Activated CD8-positive, alpha-beta memory T cell treated with anti-CD3 and anti-CD28 coated beads for 4 hours (primary cell): ENCODE results near the gene OR11L1.
A peak's percentile ranks its signal among the peaks of the same experiment; 100 is the strongest.

Source experiments
- DNase-seq, 2 donors: peaks; one replicate each; pipeline ENCODE4 v3.0.0-alpha.2; 2020; ENCODE audit warnings: low read depth in 2 of 2

OR11L1 gene

GRCh38 chr1:247841796-247842195 is at the start of gene OR11L1:
TSS of gene OR11L1 (minus strand) at chr1:247841896. CDS start at chr1:247841896, 0 bp downstream.
- DNase-seq, result no peak

DNA sequence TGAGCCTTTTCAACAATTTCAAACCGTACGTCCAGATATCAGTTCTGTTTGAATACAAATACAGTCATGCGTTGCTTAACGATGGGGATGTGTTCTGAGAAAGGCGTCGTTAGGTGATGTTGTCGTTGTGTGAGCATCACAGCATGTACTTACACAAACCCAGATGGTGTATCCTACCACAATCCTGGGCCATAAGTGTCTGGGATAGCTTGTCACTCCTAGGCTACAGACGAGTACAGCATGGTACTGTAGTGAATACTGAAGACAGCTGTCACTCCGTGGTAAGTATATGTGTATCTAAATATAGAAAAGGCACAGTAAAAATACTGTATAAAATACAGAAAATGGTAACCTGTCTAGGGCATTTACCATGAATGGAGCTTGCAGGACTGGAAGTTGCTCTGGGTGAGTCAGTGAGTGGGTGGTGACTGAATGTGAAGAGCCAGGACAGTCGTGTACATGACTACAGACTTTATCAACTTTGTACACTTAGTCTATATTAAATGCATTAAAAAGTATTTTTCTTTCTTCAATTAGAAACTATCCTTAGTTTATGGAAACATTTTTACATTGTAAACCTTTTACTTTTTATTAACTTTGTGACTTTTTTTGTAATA is 43.2 kb upstream of the OR11L1 start:
- no peak for DNase-seq

GRCh38 chr1:247883346-247883745 is 41.6 kb upstream of the OR11L1 start:
- no peak for DNase-seq

- no peak for DNase-seq
Observed at GRCh38 chr1:247865416-247865815, 23.7 kb upstream of the OR11L1 start.

DNA sequence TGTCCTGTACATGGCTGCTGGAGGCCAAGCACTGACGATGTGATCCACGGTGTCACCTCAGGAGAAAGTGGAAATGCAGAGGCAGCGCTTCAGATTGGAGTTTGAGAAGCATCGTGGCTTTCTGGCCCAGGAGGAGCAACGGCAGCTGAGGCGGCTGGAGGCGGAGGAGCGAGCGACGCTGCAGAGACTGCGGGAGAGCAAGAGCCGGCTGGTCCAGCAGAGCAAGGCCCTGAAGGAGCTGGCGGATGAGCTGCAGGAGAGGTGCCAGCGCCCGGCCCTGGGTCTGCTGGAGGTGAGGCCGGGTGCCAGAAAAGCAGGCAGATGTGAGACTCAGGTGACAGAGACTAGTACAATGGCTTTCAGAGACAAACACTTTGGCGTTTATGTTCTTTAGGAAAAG is 22.9 kb upstream of the OR11L1 start:
- DNase-seq, result no peak

DNA sequence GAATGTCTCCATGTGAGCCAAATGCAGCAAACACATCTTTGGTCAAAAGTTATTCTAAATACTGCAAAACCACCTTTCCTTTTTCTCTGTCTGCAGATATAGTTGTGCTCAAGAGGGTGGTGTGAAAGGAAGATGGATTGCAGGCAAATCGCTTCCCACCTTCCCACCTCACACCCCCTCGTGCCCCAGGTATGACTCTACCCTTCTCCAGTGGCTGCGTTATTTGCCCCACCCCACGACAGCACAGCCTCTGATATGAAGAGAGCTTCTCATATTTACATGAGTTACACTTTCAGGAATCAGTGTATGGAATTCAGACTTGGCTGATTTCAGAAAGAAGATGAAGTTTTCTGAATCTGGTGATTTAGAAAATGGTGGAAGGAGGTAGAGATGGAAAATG is 21.1 kb upstream of the OR11L1 start:
- DNase-seq, result no peak

- no peak for DNase-seq
Observed at GRCh38 chr1:247857985-247858619, 16.4 kb upstream of the OR11L1 start.

DNA sequence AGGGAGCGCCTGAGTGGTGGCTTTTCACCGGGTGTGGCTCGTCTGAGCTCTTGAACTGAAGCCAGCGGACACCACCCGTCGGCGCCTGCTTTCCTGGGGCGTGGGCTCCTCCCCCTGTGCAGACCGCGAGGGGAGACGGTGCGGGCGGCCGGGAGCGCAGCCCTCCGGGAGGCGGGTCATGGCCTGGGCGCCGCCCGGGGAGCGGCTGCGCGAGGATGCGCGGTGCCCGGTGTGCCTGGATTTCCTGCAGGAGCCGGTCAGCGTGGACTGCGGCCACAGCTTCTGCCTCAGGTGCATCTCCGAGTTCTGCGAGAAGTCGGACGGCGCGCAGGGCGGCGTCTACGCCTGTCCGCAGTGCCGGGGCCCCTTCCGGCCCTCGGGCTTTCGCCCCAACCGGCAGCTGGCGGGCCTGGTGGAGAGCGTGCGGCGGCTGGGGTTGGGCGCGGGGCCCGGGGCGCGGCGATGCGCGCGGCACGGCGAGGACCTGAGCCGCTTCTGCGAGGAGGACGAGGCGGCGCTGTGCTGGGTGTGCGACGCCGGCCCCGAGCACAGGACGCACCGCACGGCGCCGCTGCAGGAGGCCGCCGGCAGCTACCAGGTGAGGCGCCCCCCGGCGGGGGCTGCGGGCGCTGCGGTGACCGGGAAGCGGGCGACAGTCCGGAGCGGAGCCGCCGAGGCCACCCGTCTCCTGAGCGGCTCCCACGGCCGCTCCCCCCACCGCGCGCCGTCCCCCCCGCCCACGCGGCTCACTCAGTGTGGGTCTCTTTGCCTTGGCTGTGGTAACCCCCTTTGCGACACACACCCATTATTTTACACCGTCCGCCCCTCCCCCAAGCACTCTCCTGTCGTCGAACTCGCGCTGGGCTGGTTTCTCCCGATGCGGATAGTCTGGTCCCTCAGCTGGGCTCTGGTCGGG is 15.6 kb upstream of the OR11L1 start, which contains the start of gene TRIM58:
Gene TRIM58, plus strand, starts transcription at position 119 of the 916 bp plus-strand sequence. Its CDS starts 60 bp downstream, at position 179.
- peak in 1 of 2 donors; percentile 0 for DNase-seq

DNA sequence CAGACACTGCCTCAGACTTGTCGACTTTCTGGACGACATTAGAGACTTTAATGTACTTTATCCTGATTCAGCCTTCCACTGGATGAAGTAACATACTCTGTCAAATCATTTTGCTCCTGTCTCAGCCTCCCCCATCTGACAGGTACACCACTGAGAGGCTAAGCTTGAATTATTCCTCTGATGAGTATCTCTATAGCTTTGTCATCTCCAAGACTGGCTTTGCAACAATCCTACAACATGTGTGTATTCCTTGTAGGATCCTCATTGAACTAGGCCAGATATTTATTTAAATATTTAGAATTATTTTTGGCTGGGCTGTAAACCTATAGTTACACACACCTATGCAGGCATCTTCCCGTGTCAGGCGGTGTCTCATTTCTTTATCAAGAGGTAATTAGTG is 14.2 kb upstream of the OR11L1 start:
- no peak for DNase-seq

GRCh38 chr1:247854899-247855545 is 13.3 kb upstream of the OR11L1 start:
- DNase-seq, result no peak

- no peak for DNase-seq
Observed at GRCh38 chr1:247849616-247850015, 7.9 kb upstream of the OR11L1 start.

- no peak for DNase-seq
Observed at GRCh38 chr1:247848346-247848745, 6.7 kb upstream of the OR11L1 start.

DNA sequence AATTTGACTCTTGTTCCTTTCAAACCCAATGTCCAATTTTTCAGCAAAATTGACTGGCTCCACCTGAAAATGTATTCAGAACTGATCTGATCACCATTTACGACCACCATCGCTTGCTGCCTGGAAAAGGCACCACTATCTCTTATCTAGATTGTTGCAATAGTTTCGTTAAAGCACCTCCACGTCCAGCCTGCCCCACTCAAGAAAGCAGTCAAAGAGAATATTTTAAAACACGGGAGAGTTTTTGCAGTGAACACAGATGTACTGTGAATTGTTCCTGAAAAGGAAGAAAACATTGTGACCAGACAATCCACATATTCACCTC is 4.0 kb upstream of the OR11L1 start:
- no peak for DNase-seq

GRCh38 chr1:247845011-247845692 is 3.5 kb upstream of the OR11L1 start:
- DNase-seq, result no peak

DNA sequence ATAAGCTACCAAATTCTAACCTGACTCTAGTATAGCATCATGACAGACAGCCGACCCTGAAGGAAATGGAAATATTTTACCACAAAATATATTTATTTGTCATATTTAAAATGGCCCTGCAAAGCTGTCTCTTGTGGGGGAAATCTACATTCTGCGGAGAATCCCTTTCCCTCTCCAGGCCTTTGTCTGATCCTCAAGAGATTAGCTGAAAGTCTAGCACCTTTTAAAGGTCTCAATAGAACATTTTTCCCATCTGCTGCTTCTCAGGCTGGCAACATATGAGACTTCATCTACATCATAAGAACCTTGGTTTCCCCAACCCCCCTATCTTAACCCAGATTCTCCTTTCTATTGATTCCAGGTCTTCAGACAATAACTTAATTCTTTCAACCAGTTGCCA is 1.7 kb upstream of the OR11L1 start:
- DNase-seq, result no peak

GRCh38 chr1:247840818-247841217 is 878 bp downstream of the OR11L1 start:
- DNase-seq, result no peak

DNA sequence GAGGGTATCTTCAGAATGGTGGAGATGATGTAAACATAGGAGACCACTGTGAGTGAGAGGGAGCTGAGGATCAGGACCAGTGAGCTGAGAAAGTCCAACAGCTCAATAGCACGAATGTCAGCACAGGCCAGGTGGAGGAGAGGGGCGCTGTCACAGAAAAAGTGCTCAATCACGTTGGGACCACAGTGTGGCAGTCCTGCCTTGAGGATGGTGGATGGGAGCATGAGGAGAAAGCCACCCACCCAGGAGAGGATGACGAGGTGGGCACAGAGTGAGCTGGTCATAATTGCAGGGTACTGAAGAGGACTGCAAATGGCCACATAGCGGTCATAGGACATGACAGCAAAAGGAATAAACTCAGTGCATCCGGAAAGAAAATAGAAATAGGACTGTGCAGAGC is 8.1 kb downstream of the OR11L1 start:
- no peak for DNase-seq

DNA sequence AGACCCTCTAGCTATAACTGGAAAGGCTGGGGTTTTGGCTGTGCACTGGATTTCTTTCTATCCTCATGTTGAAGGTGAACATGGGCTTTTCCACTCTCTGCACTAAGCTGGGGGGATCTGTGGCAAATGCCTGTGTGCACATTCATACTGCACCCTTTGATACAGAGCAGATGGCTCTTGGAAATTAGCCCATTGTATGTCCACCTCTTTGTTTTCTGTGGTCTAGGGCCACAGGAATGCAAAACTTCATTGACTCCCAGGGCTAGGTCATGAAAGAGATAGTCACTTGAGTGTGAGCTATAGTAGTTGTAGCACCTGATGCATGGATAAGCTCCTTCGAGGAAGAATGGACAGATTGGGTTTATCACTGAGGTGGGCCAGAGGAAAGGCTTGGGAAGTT is 12.0 kb downstream of the OR11L1 start:
- DNase-seq, result no peak

DNA sequence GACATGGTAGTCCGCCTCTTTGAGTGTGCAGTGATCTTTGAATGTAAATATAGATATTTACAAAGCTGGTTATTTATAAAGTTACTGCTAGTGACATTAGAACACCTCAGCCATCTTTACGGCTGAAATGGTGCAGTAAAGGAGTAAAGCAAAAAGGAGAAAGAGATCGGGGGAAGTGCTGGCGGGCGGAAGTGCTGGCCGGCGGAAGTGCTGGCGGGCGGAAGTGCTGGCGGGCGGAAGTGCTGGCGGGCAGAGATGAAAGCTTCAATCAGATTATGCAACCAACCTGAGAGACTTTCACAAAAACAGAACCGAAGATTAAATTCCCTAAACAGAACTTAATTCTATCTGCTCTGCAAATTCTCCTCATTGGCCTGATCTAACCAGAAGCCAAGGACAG is 16.3 kb downstream of the OR11L1 start:
- no peak for DNase-seq

- no peak for DNase-seq
Observed at GRCh38 chr1:247824023-247824422, 17.7 kb downstream of the OR11L1 start, which contains the start of gene OR14A16. TSS of gene OR14A16 (minus strand) at chr1:247824119. CDS start at chr1:247815729, 8,390 bp downstream.

- no peak for DNase-seq
Observed at GRCh38 chr1:247822060-247822459, 19.6 kb downstream of the OR11L1 start.

GRCh38 chr1:247812637-247813036 is 29.1 kb downstream of the OR11L1 start:
- no peak for DNase-seq
